ENCODE measurements around the gene KCNC1. TPM values are rescaled to one million over a fixed set of nuclear protein-coding genes. Genes with fewer than 3 reads are reported as not detected.

KCNC1 gene
- polyA plus RNA-seq, 12 donors = 0.85 to 3.5 (median 1.5) TPM; not detected in 2

DNA sequence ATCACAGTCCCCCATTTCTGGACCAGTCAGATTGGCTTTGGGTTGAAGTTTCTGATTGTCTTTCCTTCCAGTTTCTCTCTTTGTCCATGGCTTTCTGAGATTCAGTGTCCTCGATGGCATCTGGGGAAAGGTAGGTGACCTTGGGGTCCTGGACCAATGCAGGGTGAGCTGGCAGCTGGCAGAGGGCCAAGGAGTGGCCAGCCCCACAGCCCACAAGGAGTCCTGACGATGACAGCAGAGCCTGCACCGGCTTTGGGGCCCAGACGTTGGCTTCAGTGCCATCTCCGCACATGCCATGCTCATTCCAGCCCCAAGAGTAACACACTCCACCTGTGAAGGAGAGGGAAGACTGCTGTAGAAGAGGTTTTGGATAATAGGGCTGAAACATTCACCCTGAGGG is 53.5 kb downstream of the KCNC1 start:
- no peak for DNase-seq

DNA sequence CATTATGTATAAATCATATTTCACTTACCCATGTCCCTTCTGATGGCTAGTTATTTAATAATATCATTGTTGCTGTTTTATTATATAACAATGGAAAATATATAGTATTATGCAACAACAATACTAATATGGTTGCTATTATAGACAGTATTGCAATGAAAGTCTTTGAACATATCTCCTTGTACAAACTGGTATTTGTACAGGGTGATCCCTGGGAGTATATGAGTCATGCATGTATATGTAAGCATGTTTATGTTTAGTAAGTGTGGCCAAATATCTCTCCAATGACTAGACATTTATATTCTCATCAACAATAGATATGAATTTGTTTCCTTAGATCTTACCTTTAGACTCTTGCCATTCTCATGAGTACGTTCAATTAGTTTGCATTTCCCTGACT is 55.9 kb downstream of the KCNC1 start:
- DNase-seq = no peak

- DNase-seq = no peak
Observed at GRCh38 chr11:17791144-17791543, 56.6 kb downstream of the KCNC1 start.

- DNase-seq = no peak
Observed at GRCh38 chr11:17792161-17792560, 57.6 kb downstream of the KCNC1 start.

DNA sequence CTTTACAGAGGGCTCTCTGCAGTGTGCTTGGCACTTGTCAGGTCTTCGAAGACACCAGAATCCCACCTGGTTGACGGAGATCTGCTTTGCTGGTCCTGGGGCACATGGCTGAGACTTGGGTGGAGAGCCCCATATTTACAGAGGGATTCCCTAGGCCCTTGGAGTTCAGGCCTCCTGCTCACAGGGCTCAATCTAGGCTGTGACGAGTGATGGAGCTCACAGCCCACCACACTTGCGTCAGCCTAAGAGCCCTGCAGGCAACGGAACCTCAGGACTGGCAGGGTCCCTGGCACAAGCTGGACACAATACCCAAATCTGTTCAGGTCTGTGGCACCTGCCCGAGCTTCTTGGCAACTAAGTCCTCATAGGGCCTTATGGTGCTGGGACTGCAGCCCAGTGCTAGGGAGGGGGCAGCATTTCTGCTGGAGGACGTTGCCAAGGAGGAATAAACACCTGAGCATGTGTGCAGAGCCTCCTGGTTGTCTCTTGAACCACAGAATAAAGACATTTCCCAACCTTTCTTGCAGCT is 59.1 kb downstream of the KCNC1 start:
- DNase-seq = no peak

GRCh38 chr11:17794981-17795380 is 60.4 kb downstream of the KCNC1 start:
- DNase-seq = no peak

GRCh38 chr11:17796154-17796553 is 61.6 kb downstream of the KCNC1 start:
- DNase-seq = no peak

GRCh38 chr11:17798253-17798652 is 63.7 kb downstream of the KCNC1 start:
- no peak for DNase-seq

DNA sequence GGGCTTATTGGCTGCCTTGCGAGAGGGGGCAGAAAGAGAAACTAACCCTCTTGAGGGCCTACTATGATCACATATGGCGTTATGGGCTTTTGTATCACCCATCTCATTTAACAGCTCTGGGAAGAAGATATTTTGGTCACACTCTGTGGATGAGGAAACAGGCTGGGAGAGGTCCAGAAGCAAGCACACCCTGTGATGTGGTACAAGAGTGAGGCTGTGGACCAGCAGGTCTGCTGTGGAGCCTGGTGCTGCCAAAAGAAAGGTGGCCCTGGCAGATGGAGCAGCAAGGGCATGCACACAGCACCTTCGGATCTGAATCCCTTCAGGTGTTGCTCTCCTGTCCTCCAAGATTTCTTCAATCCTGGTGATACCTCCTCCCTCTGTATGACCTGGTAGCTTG is 64.1 kb downstream of the KCNC1 start:
- DNase-seq = no peak

DNA sequence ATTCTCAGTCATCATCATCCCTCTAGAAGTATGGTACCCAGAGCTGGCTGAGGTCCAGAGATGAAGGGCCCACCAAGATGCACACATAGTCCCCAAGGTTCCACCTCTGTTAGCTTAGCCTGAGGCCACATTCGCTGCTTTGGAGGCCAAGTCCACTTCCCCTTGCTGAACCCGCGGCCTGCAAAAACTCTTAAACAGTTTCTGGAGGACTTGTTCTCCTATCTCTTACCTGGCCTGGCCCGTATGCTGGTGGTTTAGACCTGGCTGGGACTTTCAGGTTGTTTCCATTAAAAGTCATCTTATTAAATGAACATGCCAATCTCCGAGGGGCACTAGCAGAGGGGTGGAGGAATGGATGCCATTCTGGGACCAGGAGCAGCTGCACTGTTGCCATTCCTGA is 64.6 kb downstream of the KCNC1 start:
- no peak for DNase-seq

GRCh38 chr11:17801166-17801565 is 66.6 kb downstream of the KCNC1 start:
- DNase-seq = no peak

DNA sequence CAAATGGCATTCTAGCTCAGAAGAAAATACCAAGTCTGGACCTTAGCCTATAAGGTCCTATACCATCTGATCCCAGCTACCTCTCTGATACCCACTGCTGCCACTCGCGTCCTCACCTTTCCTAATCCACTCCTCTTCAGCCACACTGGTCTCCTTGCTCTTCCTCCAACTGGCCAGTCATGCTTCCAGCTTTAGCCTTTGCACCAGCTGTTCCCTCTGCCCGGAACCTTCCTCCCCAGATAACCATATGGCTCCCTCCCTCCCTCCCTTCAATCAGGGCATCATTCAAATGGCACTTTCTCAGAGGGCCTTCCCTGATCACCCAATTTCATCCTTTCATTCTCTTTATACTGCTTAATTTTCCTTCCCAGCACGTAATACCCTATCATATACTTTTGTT is 67.9 kb downstream of the KCNC1 start:
- no peak for DNase-seq

- no peak for DNase-seq
Observed at GRCh38 chr11:17803754-17804334, 69.3 kb downstream of the KCNC1 start.

GRCh38 chr11:17805043-17805442 is 70.5 kb downstream of the KCNC1 start:
- no peak for DNase-seq

- DNase-seq = no peak
Observed at GRCh38 chr11:17805873-17806272, 71.3 kb downstream of the KCNC1 start.

DNA sequence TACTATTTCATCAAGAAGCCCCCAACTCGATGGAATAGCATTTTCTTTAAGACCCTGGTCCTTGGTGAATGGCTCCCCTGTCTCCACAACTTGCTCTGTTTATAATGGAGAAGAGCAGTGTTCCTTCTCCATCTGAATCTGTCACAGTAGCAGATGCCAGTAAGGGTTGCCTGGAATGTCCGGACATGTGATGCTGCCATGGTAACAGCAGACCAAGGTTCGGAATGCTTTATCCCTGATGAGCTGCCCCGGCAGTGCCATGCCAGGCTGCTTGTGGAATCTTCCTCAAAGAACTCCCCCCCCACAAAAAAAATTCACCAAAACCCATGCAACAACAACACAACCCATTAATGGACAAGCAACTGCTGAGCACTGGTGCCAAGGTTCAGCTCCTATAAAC is 72.5 kb downstream of the KCNC1 start:
- no peak for DNase-seq

GRCh38 chr11:17810041-17810440 is 75.5 kb downstream of the KCNC1 start:
- DNase-seq = no peak

DNA sequence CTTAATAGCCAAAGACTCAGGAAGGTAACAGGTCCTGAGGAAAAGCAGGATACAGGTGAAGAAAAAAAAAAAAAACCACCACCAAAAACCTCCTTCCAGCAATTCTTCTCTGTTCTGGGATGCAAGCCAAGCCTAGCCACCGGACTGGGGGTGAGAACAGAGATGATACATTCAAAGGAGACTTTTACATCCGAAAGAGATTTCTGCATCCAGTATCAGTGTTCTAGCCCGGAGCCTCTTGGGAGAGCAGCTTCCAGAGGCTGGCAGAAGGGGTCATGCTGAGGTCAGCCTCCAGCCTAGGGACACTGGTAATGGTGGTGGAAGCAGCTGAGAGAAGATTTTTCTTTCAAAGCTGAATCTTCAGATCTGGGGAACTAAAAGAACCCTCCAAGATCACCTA is 76.2 kb downstream of the KCNC1 start:
- no peak for DNase-seq

DNA sequence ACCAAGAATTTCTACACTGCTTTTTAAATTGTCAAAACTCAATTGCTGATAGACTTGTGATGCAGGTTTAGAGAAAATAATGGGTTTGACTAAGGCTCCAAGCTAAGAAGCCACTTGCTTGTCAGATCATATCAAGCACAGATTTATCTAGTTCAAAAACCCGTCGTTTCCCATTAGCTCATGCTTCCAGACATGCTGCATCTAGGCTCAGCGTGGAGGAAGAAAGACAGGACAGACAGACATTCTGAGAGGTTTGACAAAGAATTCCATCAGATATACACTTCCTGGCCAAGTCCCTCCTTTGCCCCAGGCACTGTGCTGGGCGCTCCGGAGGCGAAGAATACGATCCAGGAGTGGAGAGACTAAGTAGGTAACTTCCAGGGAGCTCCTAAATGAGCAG is 76.8 kb downstream of the KCNC1 start:
- DNase-seq = no peak

DNA sequence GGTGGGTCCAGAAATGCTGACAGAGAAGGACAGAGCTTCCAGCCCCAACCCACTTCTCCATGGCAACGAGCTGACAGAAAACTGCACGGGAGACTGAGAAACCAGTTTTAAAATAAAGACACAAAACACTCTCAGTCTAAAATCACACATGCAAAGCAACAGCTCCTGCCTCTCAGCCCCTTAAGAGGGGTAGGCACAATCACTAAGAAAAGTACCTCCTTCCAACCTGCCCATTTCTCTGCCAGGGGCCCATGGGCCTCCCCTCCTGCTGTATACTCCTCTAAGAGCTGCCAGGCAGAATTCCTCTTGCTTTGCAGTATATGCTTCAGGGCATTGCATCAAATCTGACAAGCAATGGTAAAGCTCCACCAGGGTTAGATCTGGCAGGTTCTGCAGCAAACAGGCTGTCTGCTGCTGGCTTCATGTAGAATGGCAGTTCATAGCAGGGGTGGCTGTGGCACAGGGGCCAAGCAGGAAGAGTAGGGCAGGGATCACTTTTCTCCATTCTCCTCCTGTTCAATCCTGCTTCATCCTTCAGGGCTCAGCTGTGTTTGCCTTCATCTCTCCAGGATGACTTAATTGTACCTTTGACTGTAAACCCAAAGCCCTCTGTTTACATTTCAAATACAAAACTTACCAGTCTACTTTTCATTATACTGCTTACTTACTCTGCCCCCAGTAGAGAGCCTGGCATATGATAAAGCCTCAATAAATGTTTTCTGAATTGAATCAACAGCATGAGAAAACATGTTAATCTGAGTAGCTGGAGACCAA is 77.7 kb downstream of the KCNC1 start:
- DNase-seq = no peak

GRCh38 chr11:17812865-17813187 is 78.2 kb downstream of the KCNC1 start:
- DNase-seq = no peak

DNA sequence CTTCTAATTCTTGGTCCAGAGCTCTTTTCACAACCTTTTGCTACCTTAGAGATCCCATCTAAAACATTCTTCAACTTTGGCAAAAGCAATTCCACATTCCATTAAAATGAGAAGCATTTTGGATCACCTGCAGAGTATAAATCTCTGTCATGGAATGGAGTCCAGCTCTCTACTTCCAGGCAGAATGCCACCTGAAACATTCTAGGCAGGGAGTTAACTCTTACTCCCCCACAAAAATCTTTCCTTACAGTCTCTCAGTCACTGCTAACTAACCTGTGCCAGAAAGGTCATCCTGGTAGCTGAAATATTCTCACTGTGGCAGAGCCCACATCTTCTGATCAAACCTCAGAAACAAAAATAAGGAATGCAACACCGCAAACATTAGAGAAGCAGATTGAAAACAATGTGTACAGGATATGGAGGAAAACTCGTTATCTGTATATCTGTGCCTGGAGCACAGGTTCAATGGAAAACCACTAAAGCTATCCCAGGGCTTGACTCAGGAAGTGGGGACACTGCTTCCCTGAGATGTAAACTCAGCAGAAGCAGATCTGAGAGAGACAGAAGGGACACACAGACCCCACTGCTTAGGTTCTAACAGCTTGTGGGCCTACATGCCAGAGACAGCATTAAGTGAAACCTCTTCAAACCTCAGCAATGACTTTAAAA is 78.9 kb downstream of the KCNC1 start:
- DNase-seq = no peak

- no peak for DNase-seq
Observed at GRCh38 chr11:17814546-17814945, 80.0 kb downstream of the KCNC1 start.
